ENCODE results near the gene TOX2.

Gene TOX2

GRCh38 chr20:43923322-43923721 lies 8.7 kb downstream of the TOX2 start:
- no peaks in the 10 kb centered on the region for H3K9me3 ChIP-seq (ENCODE audit: control insufficient read depth, low read length)
- no peak for TF ChIP-seq CTCF (IDR thresholded peaks at IDR 0.05)
- H2AFZ ChIP-seq = no peak overlapping the region
- H3K9ac ChIP-seq = no peak overlapping the region
- H3K4me1 ChIP-seq = no peaks in the 10 kb centered on the region
- H3K79me2 ChIP-seq = no peaks in the 10 kb centered on the region
- no peak overlapping the region for H3K4me3 ChIP-seq (ENCODE audit: low read depth, low read length)
- no peaks in the 10 kb centered on the region for H3K36me3 ChIP-seq (ENCODE audit: control insufficient read depth, insufficient read depth, low read length)
- no peaks in the 10 kb centered on the region for H3K27me3 ChIP-seq (ENCODE audit: control insufficient read depth, insufficient read depth, low read length)
- no peak overlapping the region for H3K4me2 ChIP-seq (ENCODE audit: low read length)
- H3K27ac ChIP-seq = no peak overlapping the region

DNA sequence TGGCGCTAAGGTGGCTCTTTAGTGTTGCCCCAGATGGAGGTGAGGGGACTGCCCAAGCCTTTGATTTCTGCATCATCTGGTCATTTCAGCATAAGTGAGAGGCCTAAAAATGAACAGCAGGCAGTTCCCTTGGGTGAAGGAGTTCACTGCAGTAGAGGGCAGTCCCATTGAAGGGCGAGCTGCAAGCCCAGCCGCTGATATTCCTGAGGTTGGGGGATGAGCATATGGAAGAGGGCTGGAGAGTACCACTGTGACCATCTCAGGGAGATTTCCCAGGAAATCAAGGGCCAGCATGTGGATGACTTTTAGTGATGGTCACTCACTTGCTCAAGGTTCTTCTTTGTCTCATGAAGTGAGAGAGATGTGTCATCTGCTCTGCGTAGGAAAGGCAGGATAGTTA lies 9.3 kb downstream of the TOX2 start:
- no peak overlapping the region for H3K27ac ChIP-seq
- H2AFZ ChIP-seq = no peak overlapping the region
- no peak overlapping the region for H3K9ac ChIP-seq
- H3K36me3 ChIP-seq (ENCODE audit: control insufficient read depth, insufficient read depth, low read length) = no peaks in the 10 kb centered on the region
- H3K4me1 ChIP-seq = no peaks in the 10 kb centered on the region
- H3K79me2 ChIP-seq = no peaks in the 10 kb centered on the region
- H3K9me3 ChIP-seq (ENCODE audit: control insufficient read depth, low read length) = no peaks in the 10 kb centered on the region
- no peak overlapping the region for H3K4me3 ChIP-seq (ENCODE audit: low read depth, low read length)
- no peak overlapping the region for H3K4me2 ChIP-seq (ENCODE audit: low read length)
- no peaks in the 10 kb centered on the region for H3K27me3 ChIP-seq (ENCODE audit: control insufficient read depth, insufficient read depth, low read length)
- no peak for TF ChIP-seq CTCF (IDR thresholded peaks at IDR 0.05)

- Histone ChIP-seq H3K4me1 (no peaks in the 10 kb centered on the region), H3K4me2 (ENCODE audit: low read length) (no peak overlapping the region), H3K9ac (no peak overlapping the region), H3K36me3 (ENCODE audit: control insufficient read depth, insufficient read depth, low read length) (no peaks in the 10 kb centered on the region), H2AFZ (no peak overlapping the region), H3K79me2 (no peaks in the 10 kb centered on the region), H3K4me3 (ENCODE audit: low read depth, low read length) (no peak overlapping the region), H3K27me3 (ENCODE audit: control insufficient read depth, insufficient read depth, low read length) (no peaks in the 10 kb centered on the region), H3K9me3 (ENCODE audit: control insufficient read depth, low read length) (no peaks in the 10 kb centered on the region), H3K27ac (no peak overlapping the region)
- no peak for TF ChIP-seq CTCF (IDR thresholded peaks at IDR 0.05)
Measured at GRCh38 chr20:43925215-43925614, 10.6 kb downstream of the TOX2 start.

GRCh38 chr20:43925801-43926200 lies 11.1 kb downstream of the TOX2 start:
- Histone ChIP-seq H3K4me1 (no peaks in the 10 kb centered on the region), H3K27ac (no peak overlapping the region), H2AFZ (no peak overlapping the region), H3K36me3 (ENCODE audit: control insufficient read depth, insufficient read depth, low read length) (no peaks in the 10 kb centered on the region), H3K4me2 (ENCODE audit: low read length) (no peak overlapping the region), H3K9me3 (ENCODE audit: control insufficient read depth, low read length) (no peaks in the 10 kb centered on the region), H3K4me3 (ENCODE audit: low read depth, low read length) (no peak overlapping the region), H3K27me3 (ENCODE audit: control insufficient read depth, insufficient read depth, low read length) (no peaks in the 10 kb centered on the region), H3K79me2 (no peaks in the 10 kb centered on the region), H3K9ac (no peak overlapping the region)
- TF ChIP-seq CTCF (IDR thresholded peaks at IDR 0.05) = no peak

DNA sequence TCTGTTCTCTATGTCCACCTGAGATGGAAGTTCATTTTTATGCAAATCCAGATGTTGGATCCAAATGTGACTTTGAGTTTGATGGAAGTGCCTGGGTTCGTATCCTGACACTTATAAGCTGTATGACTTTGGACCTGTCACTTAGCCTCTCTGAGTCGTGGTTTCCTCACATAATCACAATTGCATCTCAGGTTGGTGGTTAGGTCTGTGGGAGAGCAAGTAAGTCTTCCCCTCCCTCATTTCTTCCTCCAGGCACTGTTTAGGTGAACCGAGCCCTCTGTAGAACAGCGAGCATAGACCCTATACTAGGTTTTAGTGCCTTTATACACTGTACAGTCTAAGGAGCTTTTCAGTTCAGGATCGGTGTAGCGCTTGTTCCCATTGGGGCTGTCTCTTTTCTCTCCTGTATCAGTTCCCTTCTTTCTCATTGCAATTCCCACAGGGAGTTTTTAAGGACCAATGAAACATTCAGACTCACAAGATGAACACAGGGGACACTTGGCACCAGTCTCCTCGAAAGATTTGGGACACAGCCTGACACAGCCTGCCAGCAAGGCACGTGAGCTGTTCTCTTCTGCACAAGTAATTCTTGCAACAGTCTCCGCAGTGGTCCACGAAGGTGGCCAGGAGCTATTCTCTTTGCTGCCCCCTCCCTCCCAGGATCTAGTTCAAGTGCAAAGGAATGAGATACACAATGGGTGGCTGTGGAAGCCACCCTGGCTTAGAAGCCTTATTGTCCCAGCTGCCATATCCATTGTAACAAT lies 11.8 kb downstream of the TOX2 start:
- TF ChIP-seq CTCF (IDR thresholded peaks at IDR 0.05) = no peak
- no peak overlapping the region for H2AFZ ChIP-seq
- no peaks in the 10 kb centered on the region for H3K27me3 ChIP-seq (ENCODE audit: control insufficient read depth, insufficient read depth, low read length)
- H3K4me1 ChIP-seq = no peaks in the 10 kb centered on the region
- H3K79me2 ChIP-seq = no peaks in the 10 kb centered on the region
- no peak overlapping the region for H3K4me2 ChIP-seq (ENCODE audit: low read length)
- H3K9me3 ChIP-seq (ENCODE audit: control insufficient read depth, low read length) = no peaks in the 10 kb centered on the region
- no peaks in the 10 kb centered on the region for H3K36me3 ChIP-seq (ENCODE audit: control insufficient read depth, insufficient read depth, low read length)
- no peak overlapping the region for H3K9ac ChIP-seq
- no peak overlapping the region for H3K4me3 ChIP-seq (ENCODE audit: low read depth, low read length)
- no peak overlapping the region for H3K27ac ChIP-seq

Data from parathyroid adenoma (tissue), 2 donors.